Measurements from ENCODE around the gene NCAPH2. TPM values are rescaled to one million over a fixed set of nuclear protein-coding genes. Genes with fewer than 3 reads are reported as not detected.

Gene NCAPH2
- total and polyA plus RNA-seq, 2 donors from 2014 or later = 31.4 to 41.5 TPM

GRCh38 chr22:50477923-50478322 is 30.1 kb upstream of the NCAPH2 start:
- FAIRE-seq (no peak), DNase-seq (no peak)
- Histone ChIP-seq H3K4me1 (ENCODE audit: control insufficient read depth in 2 of 3, insufficient read depth in 2 of 3, low read depth in 1 of 3, low read length in 3 of 3) (peaks cover 0 to 16% (median 9%) of the 10 kb centered on the region in 3 donors), H3K36me3 (ENCODE audit: control insufficient read depth in 2 of 3, insufficient read depth in 3 of 3, low read length in 3 of 3) (no peaks in the 10 kb centered on the region), H3K9me3 (ENCODE audit: control insufficient read depth in 2 of 3, insufficient read depth in 1 of 3, low read length in 3 of 3) (no peaks in the 10 kb centered on the region), H3K27me3 (ENCODE audit: control insufficient read depth, insufficient read depth, low read length) (peaks cover 8% of the 10 kb centered on the region), H3K4me3 (ENCODE audit: low read length in 3 of 3) (no peak overlapping the region), H3K9ac (ENCODE audit: low read length in 3 of 3) (no peak overlapping the region), H3K27ac (ENCODE audit: low read depth in 2 of 2, low read length in 2 of 2) (no peak overlapping the region)
- intact Hi-C loops (cut with DNase I) = no loop called here
- no peak for TF ChIP-seq CTCF (IDR thresholded peaks at IDR 0.05; ENCODE audit: borderline replicate concordance, extremely low read depth, insufficient read depth)

- H3K27ac ChIP-seq (ENCODE audit: low read depth in 2 of 2, low read length in 2 of 2) = no peak overlapping the region
- H3K9me3 ChIP-seq (ENCODE audit: control insufficient read depth in 2 of 3, insufficient read depth in 1 of 3, low read length in 3 of 3) = no peaks in the 10 kb centered on the region
- no peaks in the 10 kb centered on the region for H3K36me3 ChIP-seq (ENCODE audit: control insufficient read depth in 2 of 3, insufficient read depth in 3 of 3, low read length in 3 of 3)
- H3K4me1 ChIP-seq (ENCODE audit: control insufficient read depth in 2 of 3, insufficient read depth in 2 of 3, low read depth in 1 of 3, low read length in 3 of 3) = peaks cover 0 to 7% (median 0%) of the 10 kb centered on the region in 3 donors
- no peak for FAIRE-seq
- no peak for TF ChIP-seq CTCF (IDR thresholded peaks at IDR 0.05; ENCODE audit: borderline replicate concordance, extremely low read depth, insufficient read depth)
- intact Hi-C loops (cut with DNase I) = no loop called here
- H3K27me3 ChIP-seq (ENCODE audit: control insufficient read depth, insufficient read depth, low read length) = peaks cover 8% of the 10 kb centered on the region
- H3K9ac ChIP-seq (ENCODE audit: low read length in 3 of 3) = no peak overlapping the region
- H3K4me3 ChIP-seq (ENCODE audit: low read length in 3 of 3) = no peak overlapping the region
- DNase-seq = no peak
Observed at GRCh38 chr22:50479721-50480120, 28.3 kb upstream of the NCAPH2 start.

GRCh38 chr22:50481045-50481439 is 27.0 kb upstream of the NCAPH2 start:
- DNase-seq (no peak), FAIRE-seq (no peak)
- H3K36me3 ChIP-seq (ENCODE audit: control insufficient read depth in 2 of 3, insufficient read depth in 3 of 3, low read length in 3 of 3) = no peaks in the 10 kb centered on the region
- peaks cover 8% of the 10 kb centered on the region for H3K27me3 ChIP-seq (ENCODE audit: control insufficient read depth, insufficient read depth, low read length)
- intact Hi-C loops (cut with DNase I) = no loop called here
- no peak overlapping the region for H3K27ac ChIP-seq (ENCODE audit: low read depth in 2 of 2, low read length in 2 of 2)
- H3K9ac ChIP-seq (ENCODE audit: low read length in 3 of 3) = no peak overlapping the region
- no peaks in the 10 kb centered on the region for H3K9me3 ChIP-seq (ENCODE audit: control insufficient read depth in 2 of 3, insufficient read depth in 1 of 3, low read length in 3 of 3)
- H3K4me1 ChIP-seq (ENCODE audit: control insufficient read depth in 2 of 3, insufficient read depth in 2 of 3, low read depth in 1 of 3, low read length in 3 of 3) = peaks cover 0 to 7% (median 0%) of the 10 kb centered on the region in 3 donors
- TF ChIP-seq CTCF (IDR thresholded peaks at IDR 0.05; ENCODE audit: borderline replicate concordance, extremely low read depth, insufficient read depth) = no peak
- peak overlapping the region in 1 of 3 donors; percentile 59 for H3K4me3 ChIP-seq (ENCODE audit: low read length in 3 of 3)
